ENCODE data around the gene GPR132.
"Not testable (repeated sequence)": the region's sequence is repeated elsewhere in the genome, so short reads cannot be mapped to it uniquely, and the experiment has no call there.

Gene GPR132

GRCh38 chr14:105065280-105066228, at the start of gene GPR132:
Gene GPR132 (minus strand): TSS chr14:105065430. CDS start chr14:105055420, 10,010 bp downstream.
- in situ Hi-C loops (cut with MboI; ENCODE audit: low sequenced_read_pairs, unreplicated experiment) = no loop called here
- no peak for TF ChIP-seq CTCF (IDR thresholded peaks at IDR 0.05; ENCODE audit: borderline replicate concordance, control extremely low read depth, extremely low read depth, insufficient read depth, missing control alignments)
- peak; percentile 94 for DNase-seq (ENCODE audit: low spot score)

GRCh38 chr14:105109243-105109642, 44.0 kb upstream of the GPR132 start:
- in situ Hi-C loops (cut with MboI; ENCODE audit: low sequenced_read_pairs, unreplicated experiment); DNase-seq (ENCODE audit: low spot score): not testable (repeated sequence)

- no peak for TF ChIP-seq CTCF (IDR thresholded peaks at IDR 0.05; ENCODE audit: borderline replicate concordance, control extremely low read depth, extremely low read depth, insufficient read depth, missing control alignments)
- DNase-seq (ENCODE audit: low spot score) = peak; percentile 5
- in situ Hi-C loops (cut with MboI; ENCODE audit: low sequenced_read_pairs, unreplicated experiment) = no loop called here
These were observed 43.3 kb upstream of the GPR132 start for GRCh38 chr14:105108516-105108864.

- in situ Hi-C loops (cut with MboI; ENCODE audit: low sequenced_read_pairs, unreplicated experiment) = no loop called here
- DNase-seq (ENCODE audit: low spot score) = no peak
- TF ChIP-seq CTCF (IDR thresholded peaks at IDR 0.05; ENCODE audit: borderline replicate concordance, control extremely low read depth, extremely low read depth, insufficient read depth, missing control alignments) = no peak
These were observed 42.7 kb upstream of the GPR132 start for GRCh38 chr14:105107781-105108515.

GRCh38 chr14:105107351-105107750, 42.1 kb upstream of the GPR132 start:
- no peak for DNase-seq (ENCODE audit: low spot score)
- TF ChIP-seq CTCF (IDR thresholded peaks at IDR 0.05; ENCODE audit: borderline replicate concordance, control extremely low read depth, extremely low read depth, insufficient read depth, missing control alignments) = no peak
- in situ Hi-C loops (cut with MboI; ENCODE audit: low sequenced_read_pairs, unreplicated experiment) = no loop called here

- in situ Hi-C loops (cut with MboI; ENCODE audit: low sequenced_read_pairs, unreplicated experiment) = no loop called here
- no peak for TF ChIP-seq CTCF (IDR thresholded peaks at IDR 0.05; ENCODE audit: borderline replicate concordance, control extremely low read depth, extremely low read depth, insufficient read depth, missing control alignments)
- no peak for DNase-seq (ENCODE audit: low spot score)
These were observed 39.9 kb upstream of the GPR132 start for GRCh38 chr14:105105158-105105557.

- in situ Hi-C loops (cut with MboI; ENCODE audit: low sequenced_read_pairs, unreplicated experiment) = no loop called here
- DNase-seq (ENCODE audit: low spot score) = no peak
These were observed 37.7 kb upstream of the GPR132 start for GRCh38 chr14:105102893-105103292.

More at GRCh38 chr14:105102893-105103292, 37.7 kb upstream of the GPR132 start:
- no peak for TF ChIP-seq CTCF (IDR thresholded peaks at IDR 0.05; ENCODE audit: borderline replicate concordance, control extremely low read depth, extremely low read depth, insufficient read depth, missing control alignments)

Measured in GM13976 (cell line).